Osteocyte (in vitro differentiated cells): ENCODE data around the gene NKX3-2. TPM values are rescaled to one million over a fixed set of nuclear protein-coding genes. Genes with fewer than 3 reads are reported as not detected.

Experiments
- DNase-seq: peaks from one replicate; pipeline ENCODE4 v3.0.0; 2021; ENCODE audit warnings: mixed read lengths; ENCODE audit not compliant: unreplicated experiment; ENCODE audit errors: extremely low spot score
- H3K27ac Mint-ChIP-seq: one replicate; pipeline ENCODE4 v1.8.0; 2021; ENCODE audit warnings: mild to moderate bottlenecking, mixed read lengths; ENCODE audit not compliant: unreplicated experiment
- H3K27me3 Mint-ChIP-seq: one replicate; pipeline ENCODE4 v1.8.0; 2021; ENCODE audit warnings: mixed read lengths; ENCODE audit not compliant: unreplicated experiment
- H3K36me3 Mint-ChIP-seq: one replicate; pipeline ENCODE4 v1.8.0; 2021; ENCODE audit warnings: mixed read lengths; ENCODE audit not compliant: unreplicated experiment
- H3K4me1 Mint-ChIP-seq: one replicate; pipeline ENCODE4 v1.8.0; 2021; ENCODE audit warnings: mixed read lengths; ENCODE audit not compliant: unreplicated experiment
- H3K4me3 Mint-ChIP-seq: one replicate; pipeline ENCODE4 v1.8.0; 2021; ENCODE audit warnings: mild to moderate bottlenecking, moderate library complexity, mixed read lengths; ENCODE audit not compliant: unreplicated experiment
- H3K9me3 Mint-ChIP-seq: one replicate; pipeline ENCODE4 v1.8.0; 2021; ENCODE audit warnings: mixed read lengths; ENCODE audit not compliant: unreplicated experiment
- total RNA-seq: library from RNA; stranded (reverse); gene quantifications from 2 replicates; pipeline ENCODE4 v1.2.1, GENCODE V29; 2021
- TF ChIP-seq, protein P1 (sequence below): fragments of 200-600 bp; sonication (generic); IDR thresholded peaks from 2 replicates; pipeline ENCODE4 v1.5.0; 2021; ENCODE audit warnings: antibody characterized with exemption, mild to moderate bottlenecking, moderate library complexity

Gene NKX3-2
- total RNA-seq, 1 donor from 2014 or later, result 2.9 TPM

DNA sequence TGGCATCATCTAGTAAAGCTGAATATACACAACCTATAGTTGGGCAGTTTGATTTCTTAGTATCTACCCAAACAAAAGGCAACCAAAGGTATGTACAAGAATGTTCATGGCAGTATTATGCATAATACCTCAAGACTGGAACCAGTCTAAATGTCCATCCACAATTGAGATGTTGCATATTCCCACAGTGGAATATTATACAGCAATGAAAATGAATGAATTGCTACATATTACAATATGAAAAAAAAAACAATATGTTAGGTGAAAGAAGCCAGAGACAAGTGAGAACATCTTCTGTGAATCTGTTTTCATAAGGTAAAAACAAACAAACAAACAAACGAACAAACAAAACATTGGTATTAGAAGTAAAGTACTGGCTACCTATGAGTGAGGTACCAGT, 48.6 kb downstream of the NKX3-2 start:
- Mint-ChIP-seq H3K36me3 (no peaks in the 10 kb centered on the region), H3K4me3 (no peak overlapping the region), H3K27ac (no peak overlapping the region), H3K27me3 (peaks cover 49% of the 10 kb centered on the region), H3K9me3 (no peaks in the 10 kb centered on the region), H3K4me1 (no peaks in the 10 kb centered on the region)
- DNase-seq, result no peak
- TF ChIP-seq, protein P1, sequence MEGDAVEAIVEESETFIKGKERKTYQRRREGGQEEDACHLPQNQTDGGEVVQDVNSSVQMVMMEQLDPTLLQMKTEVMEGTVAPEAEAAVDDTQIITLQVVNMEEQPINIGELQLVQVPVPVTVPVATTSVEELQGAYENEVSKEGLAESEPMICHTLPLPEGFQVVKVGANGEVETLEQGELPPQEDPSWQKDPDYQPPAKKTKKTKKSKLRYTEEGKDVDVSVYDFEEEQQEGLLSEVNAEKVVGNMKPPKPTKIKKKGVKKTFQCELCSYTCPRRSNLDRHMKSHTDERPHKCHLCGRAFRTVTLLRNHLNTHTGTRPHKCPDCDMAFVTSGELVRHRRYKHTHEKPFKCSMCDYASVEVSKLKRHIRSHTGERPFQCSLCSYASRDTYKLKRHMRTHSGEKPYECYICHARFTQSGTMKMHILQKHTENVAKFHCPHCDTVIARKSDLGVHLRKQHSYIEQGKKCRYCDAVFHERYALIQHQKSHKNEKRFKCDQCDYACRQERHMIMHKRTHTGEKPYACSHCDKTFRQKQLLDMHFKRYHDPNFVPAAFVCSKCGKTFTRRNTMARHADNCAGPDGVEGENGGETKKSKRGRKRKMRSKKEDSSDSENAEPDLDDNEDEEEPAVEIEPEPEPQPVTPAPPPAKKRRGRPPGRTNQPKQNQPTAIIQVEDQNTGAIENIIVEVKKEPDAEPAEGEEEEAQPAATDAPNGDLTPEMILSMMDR, result no peak

DNA sequence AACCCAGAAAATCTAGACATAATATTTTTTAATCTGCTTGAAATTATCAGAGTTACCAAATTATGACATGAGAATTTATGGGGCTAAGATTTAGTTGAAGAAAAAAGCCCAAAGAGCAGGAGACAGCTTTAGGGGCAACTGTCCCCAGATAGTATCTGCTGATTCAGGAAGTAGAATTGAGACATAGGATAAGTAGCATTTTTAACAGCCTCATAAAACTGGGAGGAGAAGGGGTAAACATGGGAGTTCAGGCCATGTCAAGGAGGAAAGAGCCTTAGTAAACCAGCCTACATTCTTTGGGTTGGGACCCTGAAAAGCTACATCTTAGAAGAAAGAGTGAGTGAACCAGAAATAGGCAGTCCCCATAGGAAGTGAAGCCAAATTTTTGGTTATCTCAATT, 50.5 kb downstream of the NKX3-2 start:
- no peak for DNase-seq

DNA sequence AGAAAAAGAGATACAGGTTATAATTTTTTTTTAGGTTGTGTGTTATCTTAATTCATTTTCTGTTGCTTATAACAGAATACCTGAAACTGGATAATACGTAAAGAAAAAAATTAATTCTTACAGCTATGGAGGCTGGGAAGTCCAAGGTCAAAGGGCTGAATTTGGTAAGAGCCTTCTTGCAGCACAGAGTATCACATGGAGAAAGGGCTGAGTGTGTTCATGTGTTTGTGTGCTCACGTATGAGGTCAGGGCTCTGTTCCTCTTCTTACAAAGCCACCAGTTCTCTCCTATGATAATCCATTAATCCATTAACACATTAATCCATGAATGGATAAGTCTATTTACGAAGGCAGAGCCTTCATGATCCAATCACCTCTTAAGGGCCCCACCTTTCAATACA, 51.6 kb downstream of the NKX3-2 start:
- Mint-ChIP-seq H3K36me3 (no peaks in the 10 kb centered on the region), H3K4me3 (no peak overlapping the region), H3K27me3 (peaks cover 45% of the 10 kb centered on the region), H3K9me3 (peaks cover 4% of the 10 kb centered on the region), H3K27ac (no peak overlapping the region), H3K4me1 (no peaks in the 10 kb centered on the region)
- no peak for DNase-seq
- TF ChIP-seq, protein P1, result no peak

More for the DNA sequence above, 50.5 kb downstream of the NKX3-2 start:
- H3K4me1 Mint-ChIP-seq, result no peaks in the 10 kb centered on the region
- no peak overlapping the region for H3K27ac Mint-ChIP-seq
- peaks cover 3% of the 10 kb centered on the region for H3K9me3 Mint-ChIP-seq
- H3K4me3 Mint-ChIP-seq, result no peak overlapping the region
- TF ChIP-seq, protein P1, result no peak
- peaks cover 48% of the 10 kb centered on the region for H3K27me3 Mint-ChIP-seq
- no peaks in the 10 kb centered on the region for H3K36me3 Mint-ChIP-seq

Other genes with a start within 250 kb of the NKX3-2 start
- 13.2 and 16.2 TPM in 2 replicates for gene RAB28, start 60.2 kb downstream of the NKX3-2 start, total RNA-seq
- 41.6 and 43.4 TPM in 2 replicates for gene BOD1L1, start 83.2 kb upstream of the NKX3-2 start, total RNA-seq